HepG2 (cell line): ENCODE results near the gene GJD3. TPM values are rescaled to one million over a fixed set of nuclear protein-coding genes. Genes with fewer than 3 reads are reported as not detected.
A peak's percentile ranks its signal among the peaks of the same experiment; 100 is the strongest.

Experiments used
- ATAC-seq: fragments of 200-7000 bp; cut with Tn5 transposase; 3 replicates; pipeline ENCODE4 v1.9.1; 2020; ENCODE audit warnings: mild to moderate bottlenecking, moderate library complexity
- BruUV-seq: library from RNA; stranded (reverse); fragments of 400-500 nt; replicated peaks from 2 replicates; lab custom pipeline; 2021; lab: Mats Ljungman, UMichigan
- CTCF ChIA-PET: fragments of 300-600 bp; formaldehyde crosslinking; extraction: SDS; loops from one replicate; lab custom pipeline; 2021; ENCODE audit warnings: low total read pairs, inconsistent platforms, low intra/inter-chr PET ratio; lab: Yijun Ruan, JAX
- POLR2A ChIA-PET: fragments of 350-600 bp; sonication (Branson Sonifier 250); formaldehyde crosslinking; loops from one replicate; lab custom pipeline; 2020; ENCODE audit warnings: antibody characterized with exemption, inconsistent platforms; lab: Yijun Ruan, JAX
- DNase-seq: peaks from one replicate; pipeline ENCODE4 v3.0.0-alpha.2; 2015; ENCODE audit warnings: low spot score
- FAIRE-seq: peaks from 3 replicates; lab custom pipeline; 2011; peaks lifted over from hg19 to GRCh38; lab: Jason Lieb, UNC
- H2AFZ ChIP-seq: one replicate; pipeline ENCODE4 v1.6.1; 2011; ENCODE audit warnings: low read length, inconsistent platforms
- H3K27ac ChIP-seq: fragments of 300-600 bp; 3 replicates; pipeline ENCODE4 v1.8.0; 2011; ENCODE audit warnings: mixed run types, mild to moderate bottlenecking, mixed read lengths, low read length, inconsistent platforms; ENCODE audit not compliant: insufficient read depth; ENCODE audit errors: extremely low read length
- H3K27me3 ChIP-seq, 2 experiments: fragments of 200-600 bp in 1 of 2; 2 replicates in 1 of 2; 3 replicates in 1 of 2; pipeline versions ENCODE4 v1.6.0 to v1.8.0; 2011; ENCODE audit warnings: low read length in 2 of 2, mild to moderate bottlenecking in 2 of 2, moderate library complexity in 2 of 2, inconsistent platforms in 1 of 2; ENCODE audit not compliant: insufficient read depth in 2 of 2, control insufficient read depth in 1 of 2
- H3K36me3 ChIP-seq, 2 experiments: fragments of 200-600 bp in 1 of 2; replicated peaks in 1 of 2; 2 replicates in 1 of 2; 3 replicates in 1 of 2; pipeline versions ENCODE4 v1.5.1 to v1.8.0; 2011; ENCODE audit warnings: low read length in 2 of 2, inconsistent platforms in 1 of 2; ENCODE audit not compliant: insufficient read depth in 2 of 2, control insufficient read depth in 1 of 2
- H3K4me1 ChIP-seq: 2 replicates; pipeline ENCODE4 v1.5.1; 2012; ENCODE audit warnings: low read length, inconsistent platforms; ENCODE audit not compliant: insufficient read depth
- H3K4me2 ChIP-seq: 2 replicates; pipeline ENCODE4 v1.6.0; 2011; ENCODE audit warnings: low read depth, low read length, inconsistent platforms
- H3K4me3 ChIP-seq, 3 experiments: fragments of 200-600 bp in 1 of 3; sonication (generic), shearing (Covaris generic) in 1 of 3; replicated peaks in 1 of 3; 2 replicates each; pipeline ENCODE4 v1.5.1; 2011 to 2016; ENCODE audit warnings: low read length in 3 of 3, inconsistent platforms in 2 of 3, low read depth in 2 of 3, mild to moderate bottlenecking in 2 of 3, control low read depth in 1 of 3, mixed read lengths in 1 of 3; ENCODE audit not compliant: insufficient read depth in 1 of 3
- H3K79me2 ChIP-seq: one replicate; pipeline ENCODE4 v1.6.1; 2011; ENCODE audit warnings: low read length, inconsistent platforms; ENCODE audit not compliant: insufficient read depth
- H3K9ac ChIP-seq: 2 replicates; pipeline ENCODE4 v1.6.0; 2011; ENCODE audit warnings: mild to moderate bottlenecking, low read depth, low read length, inconsistent platforms; ENCODE audit not compliant: insufficient read depth
- H3K9me3 ChIP-seq: 2 replicates; pipeline ENCODE4 v1.5.1; 2012; ENCODE audit warnings: mild to moderate bottlenecking, low read length
- H4K20me1 ChIP-seq: 2 replicates; pipeline ENCODE4 v1.6.0; 2011; ENCODE audit warnings: inconsistent platforms, mild to moderate bottlenecking, low read length, moderate library complexity; ENCODE audit not compliant: insufficient read depth
- EP300 ChIP-seq, 3 experiments: sonication (generic) in 1 of 3; formaldehyde crosslinking in 1 of 3; IDR thresholded peaks; 2 replicates each; pipeline versions ENCODE4 v1.5.1 to v1.6.1; 2011 to 2020; ENCODE audit warnings: low read depth in 2 of 3, low read length in 2 of 3, borderline replicate concordance in 1 of 3, improper control_type of control experiment in 1 of 3, mild to moderate bottlenecking in 1 of 3, missing genetic modification reagents in 1 of 3, moderate library complexity in 1 of 3
- ETS1 ChIP-seq: sonication (generic); formaldehyde crosslinking; IDR thresholded peaks from 2 replicates; pipeline ENCODE4 v1.4.0; 2020; ENCODE audit warnings: missing genetic modification reagents
- HNRNPL ChIP-seq: fragments of 200-400 bp; formaldehyde crosslinking; IDR thresholded peaks from 2 replicates; pipeline ENCODE4 v1.6.1; 2017; ENCODE audit warnings: mild to moderate bottlenecking, low read depth, low read length
- MXI1 ChIP-seq: IDR thresholded peaks from 3 replicates; pipeline ENCODE4 v1.6.1; 2012; ENCODE audit warnings: low read depth, low read length, inconsistent platforms, borderline replicate concordance
- PBX2 ChIP-seq: IDR thresholded peaks from 2 replicates; pipeline ENCODE4 v1.6.1; 2016; ENCODE audit warnings: control low read depth
- SP4 ChIP-seq: sonication (generic); formaldehyde crosslinking; IDR thresholded peaks from 2 replicates; pipeline ENCODE4 v1.8.1; 2023; ENCODE audit warnings: mild to moderate bottlenecking, missing genetic modification reagents
- TEAD3 ChIP-seq: optimal IDR thresholded peaks from 2 replicates; pipeline ENCODE3; 2016; ENCODE audit warnings: borderline replicate concordance
- WIZ ChIP-seq: sonication (generic); formaldehyde crosslinking; IDR thresholded peaks from 2 replicates; pipeline ENCODE4 v1.5.1; 2020; ENCODE audit warnings: mild to moderate bottlenecking, missing genetic modification reagents
- ZBTB44 ChIP-seq: sonication (generic); formaldehyde crosslinking; IDR thresholded peaks from 2 replicates; pipeline ENCODE4 v1.4.0; 2020; ENCODE audit warnings: missing genetic modification reagents
- ZNF224 ChIP-seq: sonication (generic); formaldehyde crosslinking; IDR thresholded peaks from 2 replicates; pipeline ENCODE4 v1.5.0; 2020; ENCODE audit warnings: mild to moderate bottlenecking, missing genetic modification reagents
- WGBS: methylation state at CpG from one replicate; pipeline ENCODE4 v1.1.6; 2017; ENCODE audit warnings: low lambda C conversion rate; 5-methylcytosine and 5-hydroxymethylcytosine counted together
- in situ Hi-C: cut with HindIII; loops from 2 replicates; pipeline ENCODE4 v1.10.0; 2017; ENCODE audit warnings: low pct_unique_long_range_greater_than_20kb; ENCODE audit not compliant: extremely low pct_ligation_motif_present
- intact Hi-C: fragments of 100-400 bp; cut with micrococcal nuclease; formaldehyde crosslinking; loops from one replicate; pipeline ENCODE4 v1.10.0; 2022; ENCODE audit not compliant: unreplicated experiment
- polyA plus RNA-seq, 8 experiments: library from polyadenylated mRNA; depleted of rRNA in 3 of 8; stranded (reverse) in 7 of 8; unstranded in 1 of 8; fragments of >200 nt; fragmentation: Illumina TruSeq in 4 of 8; extraction: Trizol in 4 of 8; gene quantifications; 2 replicates each; pipeline versions ENCODE4 v1.2.1 to v1.2.3, GENCODE V29; 2011 to 2016; ENCODE audit warnings: low read depth in 4 of 8, missing spikeins in 1 of 8, mixed read lengths in 1 of 8; ENCODE audit not compliant: insufficient read depth in 1 of 8
- total RNA-seq, 5 experiments: library from RNA; depleted of rRNA; stranded (reverse); fragments of >200 nt; fragmentation: Illumina TruSeq; extraction: Trizol; gene quantifications; 2 replicates each; pipeline ENCODE4 v1.2.3, GENCODE V29; 2016; ENCODE audit warnings: low read depth in 1 of 5

The GJD3 gene
- total and polyA plus RNA-seq, 2 of the 13 experiments (the other 11 are each of a cell fraction or from before 2014, with no cell fraction given), result not detected

- ChIA-PET CTCF (no interaction called here), POLR2A (interaction anchor here (1.7 to 2.0 kb wide), 2 partner anchors 13 to 23 kb away, joined by 5 to 8 read pairs; no protein-coding TSS in a partner anchor)
- no peak for FAIRE-seq
- H3K36me3 ChIP-seq, result peaks cover 0 to 6% of the 10 kb centered on the region in 2 experiments; a peak in 1 of 5 replicates
- in situ Hi-C loops (no loop called here), intact Hi-C loops (no loop called here)
- no peak overlapping the region for H3K4me2 ChIP-seq
- no peak overlapping the region for H3K4me3 ChIP-seq
- no peak overlapping the region for H2AFZ ChIP-seq
- H3K9ac ChIP-seq, result no peak overlapping the region
- peaks cover 19% of the 10 kb centered on the region for H3K79me2 ChIP-seq
- no peak for TF ChIP-seq ETS1 (CRISPR knock-in tag)
- TF ChIP-seq HNRNPL, result 0 out of 2 replicates have a peak, but pooled peaks have one; percentile 1
- no peak for TF ChIP-seq EP300 (IDR thresholded peaks at IDR 0.05; ENCODE audit: low read depth in 2 of 2, low read length in 2 of 2)
- TF ChIP-seq EP300 (CRISPR knock-in tag; IDR thresholded peaks at IDR 0.05; ENCODE audit: borderline replicate concordance), result no peak
- TF ChIP-seq ZNF224 (CRISPR knock-in tag), result no peak
- TF ChIP-seq WIZ (CRISPR knock-in tag), result no peak
- TF ChIP-seq MXI1, result no peak
- TF ChIP-seq PBX2 (CRISPR knock-in tag), result no peak
- no peak for TF ChIP-seq ZBTB44 (CRISPR knock-in tag)
- 0 out of 2 replicates have a peak, but pooled peaks have one; percentile 0 for TF ChIP-seq SP4 (CRISPR knock-in tag)
- no peak for TF ChIP-seq TEAD3 (CRISPR knock-in tag)
- H3K9me3 ChIP-seq, result no peaks in the 10 kb centered on the region
- 95% methylated on average over 11 of the region's 11 CpGs for WGBS
- no peak for ATAC-seq
- BruUV-seq, result no TSS peak
- H4K20me1 ChIP-seq, result peaks cover 23% of the 10 kb centered on the region
- no peak overlapping the region for H3K27ac ChIP-seq
- peaks cover 84% of the 10 kb centered on the region for H3K4me1 ChIP-seq
- no peak for DNase-seq
- no peaks in the 10 kb centered on the region for H3K27me3 ChIP-seq
These were observed 34.4 kb downstream of the GJD3 start for GRCh38 chr17:40329839-40330794.
